Esophagus muscularis mucosa (tissue), 3 donors: ENCODE results near the gene FITM1.

Experiments used
- POLR2A ChIP-seq: fragments of 450-650 bp; IDR thresholded peaks from one replicate; pipeline ENCODE4 v1.6.1; 2017; ENCODE audit warnings: antibody characterized with exemption, moderate library complexity, mild to moderate bottlenecking, low read depth
- TF ChIP-seq, protein P1 (sequence below), 3 experiments: fragments of 200-600 bp in 2 of 3; fragments of 450-650 bp in 1 of 3; sonication (generic) in 2 of 3; IDR thresholded peaks; one replicate each; pipeline ENCODE4 v1.5.1; 2017 to 2019; ENCODE audit warnings: antibody characterized with exemption in 3 of 3, mild to moderate bottlenecking in 2 of 3, moderate library complexity in 1 of 3

DNA sequence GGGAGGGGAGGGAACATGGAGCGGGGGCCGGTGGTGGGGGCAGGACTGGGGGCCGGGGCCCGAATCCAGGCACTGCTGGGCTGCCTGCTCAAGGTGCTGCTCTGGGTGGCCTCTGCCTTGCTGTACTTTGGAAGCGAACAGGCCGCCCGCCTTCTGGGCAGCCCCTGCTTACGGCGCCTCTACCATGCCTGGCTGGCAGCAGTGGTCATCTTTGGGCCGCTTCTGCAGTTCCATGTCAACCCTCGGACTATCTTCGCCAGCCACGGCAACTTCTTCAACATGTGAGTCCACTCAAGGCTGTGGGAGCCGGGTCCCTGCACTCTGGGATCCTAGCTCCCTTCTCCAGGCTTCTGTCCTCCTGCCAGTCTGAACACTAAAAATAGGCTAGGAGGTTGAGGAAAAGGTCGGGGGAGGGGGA, 1.1 kb downstream of the FITM1 start:
- TF ChIP-seq, protein P1, sequence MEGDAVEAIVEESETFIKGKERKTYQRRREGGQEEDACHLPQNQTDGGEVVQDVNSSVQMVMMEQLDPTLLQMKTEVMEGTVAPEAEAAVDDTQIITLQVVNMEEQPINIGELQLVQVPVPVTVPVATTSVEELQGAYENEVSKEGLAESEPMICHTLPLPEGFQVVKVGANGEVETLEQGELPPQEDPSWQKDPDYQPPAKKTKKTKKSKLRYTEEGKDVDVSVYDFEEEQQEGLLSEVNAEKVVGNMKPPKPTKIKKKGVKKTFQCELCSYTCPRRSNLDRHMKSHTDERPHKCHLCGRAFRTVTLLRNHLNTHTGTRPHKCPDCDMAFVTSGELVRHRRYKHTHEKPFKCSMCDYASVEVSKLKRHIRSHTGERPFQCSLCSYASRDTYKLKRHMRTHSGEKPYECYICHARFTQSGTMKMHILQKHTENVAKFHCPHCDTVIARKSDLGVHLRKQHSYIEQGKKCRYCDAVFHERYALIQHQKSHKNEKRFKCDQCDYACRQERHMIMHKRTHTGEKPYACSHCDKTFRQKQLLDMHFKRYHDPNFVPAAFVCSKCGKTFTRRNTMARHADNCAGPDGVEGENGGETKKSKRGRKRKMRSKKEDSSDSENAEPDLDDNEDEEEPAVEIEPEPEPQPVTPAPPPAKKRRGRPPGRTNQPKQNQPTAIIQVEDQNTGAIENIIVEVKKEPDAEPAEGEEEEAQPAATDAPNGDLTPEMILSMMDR (IDR thresholded peaks at IDR 0.05) = no peak
- no peak for TF ChIP-seq POLR2A
